MM.1S (cell line): ENCODE data around the gene HINT2.

Experiments
- EZH2 ChIP-seq: fragments of 300-600 bp; sonication (generic); optimal IDR thresholded peaks from 2 replicates; pipeline ENCODE3; 2017; ENCODE audit warnings: low read depth, mild to moderate bottlenecking, antibody characterized with exemption, low read length, mixed read lengths
- EZH2phosphoT487 ChIP-seq: fragments of 300-600 bp; sonication (generic); IDR thresholded peaks from 2 replicates; pipeline ENCODE4 v1.6.1; 2018; ENCODE audit warnings: antibody characterized with exemption, low read length
- TF ChIP-seq, protein P1 (sequence below): fragments of 300-600 bp; sonication (generic); IDR thresholded peaks from 2 replicates; pipeline ENCODE4 v1.5.1; 2016; ENCODE audit warnings: antibody characterized with exemption, low read length, mixed read lengths

DNA sequence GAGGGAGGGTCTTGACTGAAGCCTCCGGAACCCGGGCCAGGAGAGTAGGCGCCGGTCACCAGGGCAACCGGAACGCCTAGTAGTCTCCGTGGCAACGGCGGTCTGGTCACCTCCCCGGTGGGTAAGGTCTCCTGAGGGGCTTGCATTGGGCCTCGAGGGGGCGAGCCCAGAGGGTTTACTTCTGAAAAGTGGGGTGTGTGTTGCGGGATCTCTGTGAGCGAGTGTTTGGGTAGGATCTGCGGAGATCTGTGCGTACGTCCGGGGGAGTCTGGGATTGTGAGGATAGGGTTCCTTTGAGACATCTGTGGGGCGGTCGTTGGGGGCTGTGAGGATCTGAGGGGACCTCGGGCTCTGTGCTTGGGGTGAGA is 13.9 kb upstream of the HINT2 start, which contains the start of gene FAM221B:
- TF ChIP-seq, protein P1, sequence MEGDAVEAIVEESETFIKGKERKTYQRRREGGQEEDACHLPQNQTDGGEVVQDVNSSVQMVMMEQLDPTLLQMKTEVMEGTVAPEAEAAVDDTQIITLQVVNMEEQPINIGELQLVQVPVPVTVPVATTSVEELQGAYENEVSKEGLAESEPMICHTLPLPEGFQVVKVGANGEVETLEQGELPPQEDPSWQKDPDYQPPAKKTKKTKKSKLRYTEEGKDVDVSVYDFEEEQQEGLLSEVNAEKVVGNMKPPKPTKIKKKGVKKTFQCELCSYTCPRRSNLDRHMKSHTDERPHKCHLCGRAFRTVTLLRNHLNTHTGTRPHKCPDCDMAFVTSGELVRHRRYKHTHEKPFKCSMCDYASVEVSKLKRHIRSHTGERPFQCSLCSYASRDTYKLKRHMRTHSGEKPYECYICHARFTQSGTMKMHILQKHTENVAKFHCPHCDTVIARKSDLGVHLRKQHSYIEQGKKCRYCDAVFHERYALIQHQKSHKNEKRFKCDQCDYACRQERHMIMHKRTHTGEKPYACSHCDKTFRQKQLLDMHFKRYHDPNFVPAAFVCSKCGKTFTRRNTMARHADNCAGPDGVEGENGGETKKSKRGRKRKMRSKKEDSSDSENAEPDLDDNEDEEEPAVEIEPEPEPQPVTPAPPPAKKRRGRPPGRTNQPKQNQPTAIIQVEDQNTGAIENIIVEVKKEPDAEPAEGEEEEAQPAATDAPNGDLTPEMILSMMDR: no peak
- TF ChIP-seq EZH2phosphoT487: no peak
- no peak for TF ChIP-seq EZH2
